Skeletal muscle tissue (tissue), 4 donors: ENCODE results near the gene LRP1B. TPM values are rescaled to one million over a fixed set of nuclear protein-coding genes. Genes with fewer than 3 reads are reported as not detected.

Experiments
- H3K27ac ChIP-seq: one replicate; pipeline ENCODE4 v1.7.0; 2013; ENCODE audit warnings: mild to moderate bottlenecking, low read depth, low read length, inconsistent platforms
- H3K27me3 ChIP-seq, 3 donors: one replicate each; pipeline ENCODE4 v1.7.0; 2013; ENCODE audit warnings: low read length in 3 of 3; ENCODE audit not compliant: control insufficient read depth in 3 of 3, insufficient read depth in 3 of 3
- H3K36me3 ChIP-seq, 3 donors: one replicate each; pipeline ENCODE4 v1.7.0; 2013; ENCODE audit warnings: low read length in 3 of 3; ENCODE audit not compliant: control insufficient read depth in 3 of 3, insufficient read depth in 3 of 3
- H3K4me1 ChIP-seq, 3 donors: one replicate each; pipeline ENCODE4 v1.7.0; 2013; ENCODE audit warnings: low read length in 3 of 3, mild to moderate bottlenecking in 3 of 3; ENCODE audit not compliant: control insufficient read depth in 3 of 3, insufficient read depth in 3 of 3
- H3K4me3 ChIP-seq, 3 donors: one replicate each; pipeline ENCODE4 v1.7.0; 2013; ENCODE audit warnings: low read length in 3 of 3
- H3K9ac ChIP-seq, 3 donors: one replicate each; pipeline ENCODE4 v1.7.0; 2013; ENCODE audit warnings: low read length in 3 of 3, mild to moderate bottlenecking in 3 of 3, moderate library complexity in 2 of 3, low read depth in 1 of 3
- H3K9me3 ChIP-seq, 3 donors: one replicate each; pipeline ENCODE4 v1.7.0; 2013; ENCODE audit warnings: low read length in 3 of 3; ENCODE audit not compliant: control insufficient read depth in 3 of 3
- total RNA-seq: library from RNA; depleted of rRNA; stranded (reverse); fragments of >200 nt; gene quantifications from one replicate; pipeline ENCODE4 v1.2.3, GENCODE V29; 2014
- donor health status: Osteomylitis.

The LRP1B gene
- total RNA-seq, 1 donor from 2014 or later = 2.6 TPM

DNA sequence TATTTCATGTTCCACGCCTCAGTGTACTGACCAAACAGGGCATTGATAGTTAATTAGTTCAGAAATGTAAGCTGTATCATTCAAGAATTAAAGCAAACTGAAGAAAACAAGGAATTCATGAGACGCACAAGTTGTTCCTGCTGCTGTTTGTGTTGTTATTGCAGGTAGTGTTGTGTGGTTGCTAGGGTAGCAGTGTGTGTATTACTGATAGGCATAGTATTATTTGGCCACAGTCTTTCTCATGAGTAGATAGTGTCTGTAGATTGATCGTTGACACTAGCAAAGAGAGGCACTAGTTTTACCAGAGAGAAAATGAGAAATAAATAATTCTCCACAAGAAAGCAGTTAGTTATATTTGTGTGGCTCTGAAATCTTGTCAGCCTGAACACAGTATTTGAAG, 548.6 kb downstream of the LRP1B start:
- no peak overlapping the region for H3K27ac ChIP-seq
- no peaks in the 10 kb centered on the region for H3K27me3 ChIP-seq
- no peak overlapping the region for H3K4me3 ChIP-seq
- H3K36me3 ChIP-seq = no peaks in the 10 kb centered on the region
- H3K9me3 ChIP-seq = no peaks in the 10 kb centered on the region
- H3K9ac ChIP-seq = no peak overlapping the region
- no peaks in the 10 kb centered on the region for H3K4me1 ChIP-seq

DNA sequence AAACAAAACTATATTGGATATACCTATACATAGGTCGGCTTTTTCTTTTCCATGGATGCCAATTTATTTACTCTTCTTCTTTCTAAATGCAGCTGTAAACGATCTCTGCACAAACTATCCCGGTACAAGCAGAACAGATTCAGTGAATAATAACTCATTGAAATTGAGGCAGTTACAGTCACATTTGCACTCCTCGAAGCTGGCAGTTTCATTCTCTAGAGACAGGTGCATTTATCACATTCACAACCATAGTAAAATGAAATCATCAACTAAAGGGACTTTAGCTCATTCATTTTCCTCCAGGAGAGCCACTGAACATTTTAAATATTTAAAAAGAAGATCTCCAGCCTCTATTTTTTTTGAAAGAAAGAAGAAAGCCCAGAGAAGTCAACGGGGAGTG, 551.7 kb downstream of the LRP1B start:
- Histone ChIP-seq H3K36me3 (no peaks in the 10 kb centered on the region), H3K9ac (no peak overlapping the region), H3K4me3 (no peak overlapping the region), H3K9me3 (no peaks in the 10 kb centered on the region), H3K4me1 (no peaks in the 10 kb centered on the region), H3K27ac (no peak overlapping the region), H3K27me3 (no peaks in the 10 kb centered on the region)

DNA sequence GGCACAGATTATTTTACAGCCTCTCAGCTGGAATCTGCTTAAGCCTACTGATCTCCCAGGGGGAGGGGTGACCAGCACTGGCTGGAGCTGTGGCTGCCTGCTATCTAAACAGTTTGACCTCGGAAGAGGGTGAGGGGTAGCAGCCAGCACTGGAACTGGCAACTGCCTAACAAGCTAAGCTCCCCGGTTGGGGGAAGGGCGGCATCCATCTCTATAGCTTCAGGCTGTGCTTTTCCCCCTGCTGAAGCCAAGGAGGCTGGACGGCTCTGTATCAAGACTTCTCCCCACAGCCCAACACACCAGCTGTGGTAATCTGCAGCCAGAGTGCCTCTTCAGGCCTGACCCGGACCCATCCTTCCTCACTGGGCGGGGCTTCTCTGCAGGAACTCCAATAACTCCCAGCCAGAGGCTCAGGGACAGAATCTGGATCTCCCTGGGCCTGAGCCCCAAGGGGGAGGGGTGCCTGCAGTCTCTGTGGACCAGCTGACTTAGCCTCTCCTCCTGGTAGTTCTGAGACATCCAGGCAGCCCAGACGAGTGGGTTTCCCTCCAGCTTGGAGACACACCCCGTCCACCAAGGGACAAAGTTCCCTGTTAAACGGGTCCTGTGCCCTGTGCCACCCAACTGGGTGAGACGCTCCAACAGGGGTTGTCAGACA, 560.2 kb downstream of the LRP1B start:
- Histone ChIP-seq H3K4me3 (no peak overlapping the region), H3K36me3 (no peaks in the 10 kb centered on the region), H3K27ac (no peak overlapping the region), H3K27me3 (no peaks in the 10 kb centered on the region), H3K9me3 (no peaks in the 10 kb centered on the region), H3K4me1 (no peaks in the 10 kb centered on the region), H3K9ac (no peak overlapping the region)

DNA sequence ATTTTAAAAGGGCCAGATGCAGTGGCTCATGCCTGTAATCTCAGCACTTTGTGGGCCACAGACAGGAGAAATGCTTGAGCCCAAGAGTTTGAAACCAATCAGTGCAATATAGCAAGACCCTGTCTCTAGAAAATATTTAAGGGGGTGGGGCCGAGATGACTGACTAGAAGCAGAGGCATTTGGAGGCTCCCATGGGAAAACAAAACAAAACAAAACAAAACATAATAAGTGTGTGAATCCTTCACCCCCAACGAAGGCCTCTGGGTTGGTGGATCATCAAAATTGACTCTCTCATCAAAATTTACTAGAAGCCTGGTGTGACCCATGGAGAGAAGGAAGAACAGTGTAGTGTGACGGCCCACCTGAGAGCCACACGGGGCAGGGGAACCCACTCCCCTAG, 560.9 kb downstream of the LRP1B start:
- Histone ChIP-seq H3K36me3 (no peaks in the 10 kb centered on the region), H3K4me3 (no peak overlapping the region), H3K4me1 (no peaks in the 10 kb centered on the region), H3K27me3 (no peaks in the 10 kb centered on the region), H3K9ac (no peak overlapping the region), H3K9me3 (no peaks in the 10 kb centered on the region), H3K27ac (no peak overlapping the region)

DNA sequence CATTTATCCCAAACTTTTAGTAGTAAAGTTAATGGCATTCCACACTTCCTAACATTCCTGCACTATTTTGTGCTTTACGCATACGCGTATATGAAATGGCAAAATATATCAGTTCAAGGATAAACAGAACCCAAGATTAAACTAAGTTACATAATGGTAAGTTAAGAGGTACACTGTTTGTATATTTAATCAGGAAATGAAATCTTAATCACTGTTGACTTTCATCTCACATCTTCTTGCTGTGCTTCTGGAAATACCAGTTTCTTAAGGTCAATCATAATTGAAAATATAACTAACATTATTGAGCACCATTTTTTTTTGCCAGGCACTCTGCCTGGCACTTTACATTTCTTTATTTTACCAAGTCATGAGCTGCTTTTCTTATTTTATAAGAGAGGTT, 565.2 kb downstream of the LRP1B start:
- Histone ChIP-seq H3K9me3 (no peaks in the 10 kb centered on the region), H3K36me3 (no peaks in the 10 kb centered on the region), H3K9ac (no peak overlapping the region), H3K27me3 (no peaks in the 10 kb centered on the region), H3K27ac (no peak overlapping the region), H3K4me1 (no peaks in the 10 kb centered on the region), H3K4me3 (no peak overlapping the region)

DNA sequence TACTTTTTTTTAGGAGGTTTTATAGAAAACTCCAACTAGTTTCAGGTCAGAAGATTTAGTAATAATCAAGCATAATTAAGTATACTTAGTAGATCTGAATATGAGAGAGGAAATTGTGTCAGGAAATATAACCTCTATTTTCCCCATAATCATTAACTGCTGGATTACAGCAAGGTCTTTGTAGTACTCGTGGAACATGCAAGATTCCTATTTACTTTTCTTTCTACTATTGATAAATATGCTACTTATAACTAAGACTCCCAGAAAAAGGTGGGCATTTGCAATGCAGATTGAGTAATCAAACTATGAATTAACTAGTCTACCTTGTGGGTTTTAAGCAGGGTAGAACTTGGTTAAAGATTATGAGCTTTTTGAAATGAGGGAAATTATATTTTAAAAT, 570.1 kb downstream of the LRP1B start:
- H3K36me3 ChIP-seq = no peaks in the 10 kb centered on the region
- no peaks in the 10 kb centered on the region for H3K4me1 ChIP-seq
- H3K4me3 ChIP-seq = no peak overlapping the region
- no peak overlapping the region for H3K27ac ChIP-seq
- no peaks in the 10 kb centered on the region for H3K27me3 ChIP-seq
- no peaks in the 10 kb centered on the region for H3K9me3 ChIP-seq
- H3K9ac ChIP-seq = no peak overlapping the region

DNA sequence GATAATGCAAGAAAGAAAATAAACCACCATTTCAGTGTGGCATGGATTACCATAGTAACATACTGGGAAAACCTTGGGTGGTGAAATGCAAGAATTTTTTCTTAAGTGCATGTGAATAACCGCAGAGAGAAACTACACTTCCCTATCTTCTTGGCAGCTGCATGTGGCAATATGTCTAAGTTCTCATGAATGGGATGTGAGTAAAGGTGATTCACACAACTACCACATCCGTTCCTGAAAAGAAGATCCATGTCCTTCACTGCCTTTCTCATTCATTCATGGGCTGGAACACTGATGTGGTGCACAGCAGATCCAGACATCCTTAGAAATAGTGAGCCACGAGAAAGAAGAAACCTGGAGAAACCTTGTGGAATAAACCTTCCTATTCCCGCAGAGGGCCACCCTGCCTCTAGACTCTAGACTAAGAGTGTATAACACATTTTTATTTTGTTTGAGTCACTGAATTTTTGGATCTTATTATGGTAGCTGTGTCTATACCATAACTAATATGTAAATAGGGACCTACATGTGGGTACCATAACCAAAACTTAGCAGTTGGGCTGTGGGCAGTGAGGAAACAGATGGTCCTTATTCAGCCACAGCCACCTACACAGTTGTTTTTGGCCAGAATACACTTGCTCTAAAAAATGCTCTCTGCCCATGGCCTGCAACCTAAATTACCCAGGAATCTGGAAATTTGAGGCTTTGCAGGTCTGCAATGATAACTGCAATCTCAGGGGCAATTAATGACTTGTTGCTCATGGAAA, 573.3 kb downstream of the LRP1B start:
- Histone ChIP-seq H3K27me3 (no peaks in the 10 kb centered on the region), H3K9me3 (no peaks in the 10 kb centered on the region)

DNA sequence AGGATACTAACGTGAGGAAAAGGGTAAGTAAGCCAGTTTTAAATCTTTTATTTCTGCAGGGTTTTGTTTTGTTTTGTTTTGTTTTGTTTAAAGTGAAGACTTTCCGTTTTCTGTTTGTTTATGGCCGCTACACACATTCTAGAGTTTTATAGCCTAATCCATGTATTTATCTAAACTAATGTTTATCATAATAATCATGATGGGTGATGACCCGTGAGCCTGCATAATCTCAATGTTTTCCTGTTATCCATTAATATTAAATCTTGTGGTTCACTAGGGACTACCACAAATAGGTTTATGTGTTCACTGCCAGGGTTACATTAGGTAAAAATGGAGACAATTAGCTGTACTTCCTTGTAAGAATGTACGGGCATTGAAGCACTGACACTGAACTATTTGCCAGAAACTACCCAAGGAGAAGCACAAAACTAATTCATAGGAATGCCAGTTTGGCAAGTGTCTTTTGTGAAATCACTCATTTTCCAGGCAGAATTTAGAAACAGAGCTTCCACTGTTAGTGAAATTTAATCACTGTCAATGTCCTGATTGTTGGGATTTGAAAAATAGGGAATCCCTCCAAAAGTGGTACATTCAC, 574.8 kb downstream of the LRP1B start:
- no peaks in the 10 kb centered on the region for H3K9me3 ChIP-seq
- no peaks in the 10 kb centered on the region for H3K36me3 ChIP-seq
- no peak overlapping the region for H3K9ac ChIP-seq
- no peak overlapping the region for H3K4me3 ChIP-seq
- no peaks in the 10 kb centered on the region for H3K4me1 ChIP-seq
- H3K27me3 ChIP-seq = no peaks in the 10 kb centered on the region
- H3K27ac ChIP-seq = no peak overlapping the region

More for the DNA sequence above, 573.3 kb downstream of the LRP1B start:
- H3K4me3 ChIP-seq = no peak overlapping the region
- no peak overlapping the region for H3K9ac ChIP-seq
- H3K4me1 ChIP-seq = no peaks in the 10 kb centered on the region
- no peaks in the 10 kb centered on the region for H3K36me3 ChIP-seq
- H3K27ac ChIP-seq = no peak overlapping the region

DNA sequence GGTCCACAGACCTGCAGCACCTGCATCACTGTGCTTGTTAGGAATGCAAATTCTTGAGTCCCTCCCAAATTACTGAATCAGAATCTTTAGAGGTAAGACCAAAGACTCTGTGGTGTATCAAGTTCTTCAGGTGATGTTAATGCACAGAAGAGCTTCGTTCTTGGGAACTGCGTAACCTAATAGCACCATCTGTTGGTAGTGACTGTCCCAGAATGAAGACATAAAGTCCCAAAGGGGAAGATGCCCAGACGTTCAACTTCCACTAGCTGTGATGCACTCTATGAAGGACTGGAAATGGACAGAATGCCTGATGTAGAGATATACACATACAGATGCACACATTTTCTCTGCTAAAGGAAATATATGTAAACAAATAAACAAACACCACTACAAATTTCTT, 576.0 kb downstream of the LRP1B start:
- H3K4me1 ChIP-seq = no peaks in the 10 kb centered on the region
- no peak overlapping the region for H3K27ac ChIP-seq
- H3K9me3 ChIP-seq = no peaks in the 10 kb centered on the region
- H3K36me3 ChIP-seq = no peaks in the 10 kb centered on the region
- H3K4me3 ChIP-seq = no peak overlapping the region
- H3K9ac ChIP-seq = no peak overlapping the region
- H3K27me3 ChIP-seq = no peaks in the 10 kb centered on the region

DNA sequence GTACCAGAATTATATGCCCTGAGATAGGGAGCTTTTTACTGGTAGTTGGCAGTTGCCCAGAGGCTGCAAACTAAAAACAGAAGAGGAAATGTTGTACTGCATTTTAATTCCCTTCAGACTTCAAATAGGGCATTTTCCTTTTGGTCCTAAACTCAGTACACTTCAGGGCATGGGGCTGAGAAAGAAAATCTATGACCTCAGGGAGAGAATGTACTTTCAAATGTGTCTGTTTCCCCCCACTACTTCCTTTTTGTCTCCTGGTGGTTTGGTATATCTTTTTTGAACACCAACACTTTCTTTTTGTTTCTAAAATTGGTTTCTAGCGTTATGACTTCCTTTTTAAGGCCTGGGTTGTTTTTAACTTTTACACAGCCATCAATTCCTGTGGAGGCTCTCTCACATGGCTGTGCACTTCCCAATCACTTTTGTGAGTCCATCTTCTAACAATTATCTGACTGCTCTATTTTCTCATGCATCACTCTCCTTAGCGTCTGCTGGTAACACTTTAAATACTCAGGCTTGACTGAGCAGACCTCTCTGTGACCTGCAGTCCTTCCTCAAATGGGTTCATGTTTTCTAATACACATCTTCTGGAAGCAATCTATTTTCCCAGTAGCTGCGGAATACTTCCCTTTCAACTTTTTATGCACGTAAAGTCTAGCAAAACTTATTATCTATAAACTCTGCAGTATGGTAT, 596.0 kb downstream of the LRP1B start:
- Histone ChIP-seq H3K27me3 (no peaks in the 10 kb centered on the region), H3K27ac (no peak overlapping the region)

More for the DNA sequence above, 596.0 kb downstream of the LRP1B start:
- H3K4me1 ChIP-seq = no peaks in the 10 kb centered on the region
- no peak overlapping the region for H3K4me3 ChIP-seq
- H3K9ac ChIP-seq = no peak overlapping the region
- H3K36me3 ChIP-seq = no peaks in the 10 kb centered on the region
- H3K9me3 ChIP-seq = no peaks in the 10 kb centered on the region
